Fibroblast of the conjunctiva (primary cell): ENCODE data around the gene UGGT1.
A peak's percentile ranks its signal among the peaks of the same experiment; 100 is the strongest.
"Not testable (repeated sequence)": the region's sequence is repeated elsewhere in the genome, so short reads cannot be mapped to it uniquely, and the experiment has no call there.

ENCODE experiments used
- DNase-seq: peaks from one replicate; pipeline ENCODE4 v3.0.0-alpha.2; 2010; ENCODE audit warnings: low read depth

UGGT1 gene

DNA sequence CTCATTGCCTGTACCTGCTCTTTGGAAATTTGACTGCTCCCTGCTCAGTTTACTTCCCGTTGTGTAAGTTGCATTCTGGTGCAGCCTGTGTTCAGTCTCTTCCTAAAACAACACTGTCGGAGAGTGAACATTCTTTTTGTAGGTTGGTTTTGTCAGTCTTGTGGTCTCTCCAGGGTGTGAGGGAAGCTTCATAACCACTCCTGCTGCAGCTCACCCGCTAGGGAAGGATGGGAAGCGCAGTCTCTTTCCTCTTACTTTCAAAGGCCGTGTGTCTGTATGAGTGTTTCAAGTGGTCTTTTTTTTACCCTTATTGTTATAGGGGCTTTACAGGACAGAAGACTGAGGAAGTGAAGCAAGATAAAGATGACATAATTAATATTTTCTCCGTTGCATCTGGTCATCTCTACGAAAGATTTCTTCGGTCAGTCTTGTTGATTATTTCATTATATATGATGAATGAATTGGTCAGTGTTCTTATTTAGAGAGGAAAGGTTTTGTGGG, 87.2 kb downstream of the UGGT1 start:
- DNase-seq: no peak

DNA sequence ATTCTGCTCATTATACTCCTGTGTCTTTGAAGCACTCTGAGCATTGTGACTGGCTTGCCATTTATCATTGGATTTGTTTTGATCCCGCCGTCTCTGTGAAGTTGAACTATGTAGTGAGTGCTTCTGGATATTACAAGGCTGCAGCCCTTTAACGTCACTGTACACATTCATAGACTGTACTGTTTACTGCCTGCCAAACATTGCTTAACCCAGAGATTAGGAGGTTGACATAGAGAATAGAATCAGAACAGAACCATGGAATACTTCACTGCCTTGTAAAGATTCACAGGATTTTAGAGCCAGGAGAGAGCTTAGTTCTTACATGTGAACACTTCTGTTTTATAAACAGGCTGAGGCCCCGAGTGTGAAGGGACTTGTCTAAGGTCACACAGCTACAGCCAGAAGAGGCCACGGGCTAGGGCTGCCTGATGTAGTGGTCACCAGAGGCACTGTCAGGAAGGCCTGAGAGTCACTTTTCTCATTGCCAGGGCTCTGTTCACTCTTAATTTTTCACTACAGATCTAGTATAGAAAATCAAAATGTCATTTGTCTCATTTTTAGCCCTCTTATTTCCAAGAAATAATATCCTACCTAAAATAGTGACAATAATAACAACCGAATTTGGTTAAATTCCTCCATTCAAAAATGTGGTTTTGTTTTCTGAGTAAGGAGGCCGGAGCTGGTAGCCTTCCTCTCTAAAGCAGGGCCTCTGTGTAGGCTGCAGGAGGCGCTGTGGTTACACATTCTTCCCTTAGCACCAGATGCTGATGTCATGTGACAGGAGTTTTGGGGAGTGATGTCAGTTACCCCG, 87.9 kb downstream of the UGGT1 start:
- DNase-seq: peak; percentile 74

DNA sequence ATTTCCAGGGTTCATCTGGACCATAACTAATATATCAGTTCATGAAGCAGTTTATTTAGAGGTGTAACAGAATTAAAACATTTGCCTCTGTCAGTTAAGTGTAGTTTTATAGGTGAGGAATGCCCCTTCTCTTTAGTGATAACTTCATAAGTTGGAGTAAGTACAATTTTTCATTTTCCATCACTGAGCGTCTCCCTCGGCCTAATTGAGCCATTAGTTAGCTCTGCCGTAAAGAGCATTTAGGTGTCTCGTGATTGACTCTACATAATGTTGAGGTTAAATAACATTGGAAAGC, 88.4 kb downstream of the UGGT1 start:
- no peak for DNase-seq

DNA sequence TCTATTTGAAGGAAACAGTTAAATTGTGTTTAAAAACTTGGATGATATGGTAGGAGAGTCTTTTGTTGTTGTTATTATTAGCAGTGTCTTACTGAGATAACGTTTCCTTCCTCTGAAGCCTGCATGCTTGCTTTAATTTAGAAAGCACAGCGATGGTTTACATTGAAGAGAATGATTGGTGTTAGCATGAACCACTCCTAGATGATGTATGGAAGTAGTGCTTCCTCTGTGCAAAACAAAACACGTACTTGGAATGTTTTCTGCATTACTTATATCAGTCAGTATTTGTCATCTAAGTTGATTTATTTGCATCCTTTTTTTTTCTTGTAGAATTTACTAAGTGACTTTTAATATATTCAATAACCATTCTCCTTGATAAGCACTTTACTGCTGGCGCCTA, 89.0 kb downstream of the UGGT1 start:
- no peak for DNase-seq

DNA sequence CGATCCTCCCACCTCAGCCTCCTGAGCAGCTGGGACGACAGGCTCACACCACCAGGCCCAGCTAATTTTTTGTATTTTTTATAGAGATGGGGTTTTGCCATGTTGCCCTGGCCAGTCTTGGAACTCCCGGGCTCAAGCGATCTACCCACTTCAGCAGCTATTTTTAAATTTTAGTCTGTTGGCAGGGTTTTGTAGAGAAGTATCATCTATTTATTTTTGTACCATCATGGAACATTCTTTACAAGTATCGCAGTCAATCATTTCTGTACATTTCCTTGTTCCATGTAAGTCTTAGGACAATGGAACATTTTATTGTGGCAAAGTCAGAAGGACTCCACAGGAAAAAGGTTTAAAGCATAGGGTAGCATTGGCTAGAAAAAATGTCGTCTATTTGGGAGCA, 94.6 kb downstream of the UGGT1 start:
- DNase-seq: no peak

DNA sequence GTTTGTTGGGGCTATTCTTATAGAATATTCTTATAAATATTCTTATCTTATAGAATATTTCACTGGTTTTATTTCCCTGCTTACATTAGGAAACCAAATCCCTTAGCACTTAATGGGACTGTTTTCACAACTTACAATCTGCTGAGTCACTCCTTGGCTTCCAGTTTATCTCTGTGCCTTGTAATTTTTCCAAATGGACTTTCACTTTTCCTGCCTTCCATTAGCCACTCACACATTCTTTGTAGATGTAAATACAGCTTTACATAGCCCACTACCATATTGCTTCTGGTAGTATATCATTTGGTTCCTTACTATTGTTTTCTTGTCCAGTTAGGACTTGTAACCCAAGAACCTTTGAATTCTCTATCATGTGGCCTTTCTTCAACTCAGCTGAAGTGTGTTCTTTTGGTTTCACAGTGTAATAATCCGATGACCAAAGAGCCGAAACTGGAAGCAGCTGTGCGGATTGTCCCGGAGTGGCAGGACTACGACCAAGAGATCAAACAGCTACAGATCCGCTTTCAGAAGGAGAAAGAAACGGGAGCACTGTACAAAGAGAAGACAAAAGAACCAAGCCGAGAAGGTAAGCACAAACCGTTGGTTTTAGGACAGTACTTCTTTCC, 96.1 kb downstream of the UGGT1 start:
- peak; percentile 50 for DNase-seq

DNA sequence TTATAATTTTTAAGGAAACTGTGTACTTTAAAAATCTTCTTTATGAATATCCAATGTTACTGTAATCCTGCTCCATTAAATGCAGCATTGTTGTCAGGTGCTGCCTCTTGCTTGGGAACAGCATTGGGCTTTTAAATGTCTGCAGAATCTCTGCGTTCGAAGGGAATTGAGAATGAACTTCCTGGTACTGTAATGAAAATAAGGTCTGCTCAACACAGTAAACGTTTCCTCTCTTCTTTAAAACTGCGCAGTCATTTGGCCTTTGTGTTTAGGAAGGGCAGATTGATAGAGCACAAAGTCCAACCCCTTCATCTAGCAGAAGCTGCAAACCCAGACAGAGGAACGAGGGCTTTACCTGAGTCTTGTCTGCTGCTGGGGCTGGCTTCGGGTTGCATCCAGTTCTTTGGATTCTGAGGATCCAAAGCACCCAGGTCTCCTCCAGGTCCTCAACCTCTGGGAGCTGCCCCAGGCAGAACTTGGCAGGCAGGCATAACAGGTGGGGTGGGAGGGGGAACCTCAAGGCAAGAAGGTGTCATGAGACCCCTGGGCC, 104.5 kb downstream of the UGGT1 start:
- DNase-seq: no peak

DNA sequence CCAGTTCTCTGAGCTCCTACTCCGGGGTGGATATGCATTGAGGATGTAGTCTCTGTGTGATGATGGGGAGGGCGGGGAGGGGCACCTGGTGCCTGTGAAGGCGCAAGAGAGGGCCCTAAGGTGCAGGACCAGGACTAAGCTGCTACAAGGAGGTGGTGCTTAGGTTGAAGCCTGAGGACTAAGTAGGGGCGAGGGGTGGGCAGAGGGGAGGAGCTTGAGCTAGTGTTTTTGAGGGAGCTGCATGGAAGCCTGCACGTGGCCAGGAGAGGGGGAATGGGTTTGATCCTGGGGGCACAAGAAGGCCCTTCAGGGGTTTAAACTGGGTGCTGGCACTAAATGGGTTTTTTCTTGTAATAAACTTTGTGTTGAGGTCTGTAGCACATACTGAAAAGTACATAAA, 105.0 kb downstream of the UGGT1 start:
- no peak for DNase-seq

DNA sequence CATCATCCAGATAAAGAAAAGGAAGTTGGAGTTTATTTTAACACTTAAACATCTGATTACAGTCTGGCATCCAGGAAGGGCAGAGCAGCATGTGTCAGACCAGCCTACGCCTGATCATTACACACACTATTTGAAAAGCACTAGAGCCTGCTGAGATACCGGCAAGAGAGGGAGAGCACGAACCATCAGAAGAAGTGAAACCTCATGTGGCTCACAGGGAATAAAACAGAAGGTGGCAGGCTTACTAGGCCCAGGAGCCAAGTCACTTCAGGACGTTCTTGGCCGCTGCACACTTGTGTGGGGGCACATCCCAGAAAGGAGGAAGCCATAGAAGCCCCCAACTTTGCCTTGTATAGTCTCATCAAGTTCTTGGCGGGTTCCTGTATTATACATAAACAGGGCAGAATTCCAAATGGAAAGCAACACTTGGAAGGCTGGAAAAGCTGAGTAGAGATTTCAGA, 105.5 kb downstream of the UGGT1 start:
- DNase-seq: no peak

DNA sequence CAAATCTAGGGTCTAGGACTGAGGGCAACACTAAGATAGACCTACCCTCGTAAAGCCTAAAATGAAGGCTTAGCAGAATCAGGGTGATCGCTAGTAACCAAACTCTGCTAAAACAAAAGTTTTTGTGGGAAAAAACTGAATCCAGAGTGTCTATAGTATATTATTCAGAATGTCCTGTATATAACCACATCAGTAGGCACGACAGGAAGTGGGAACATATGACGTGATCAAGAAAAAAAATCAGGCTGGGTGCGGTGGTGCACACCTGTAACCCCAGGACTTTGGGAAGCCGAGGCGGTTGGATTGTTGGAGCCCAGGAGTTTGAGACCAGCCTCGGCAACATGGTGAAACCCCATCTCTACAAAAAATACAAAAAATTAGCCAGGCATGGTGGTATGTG, 106.1 kb downstream of the UGGT1 start:
- DNase-seq: no peak

DNA sequence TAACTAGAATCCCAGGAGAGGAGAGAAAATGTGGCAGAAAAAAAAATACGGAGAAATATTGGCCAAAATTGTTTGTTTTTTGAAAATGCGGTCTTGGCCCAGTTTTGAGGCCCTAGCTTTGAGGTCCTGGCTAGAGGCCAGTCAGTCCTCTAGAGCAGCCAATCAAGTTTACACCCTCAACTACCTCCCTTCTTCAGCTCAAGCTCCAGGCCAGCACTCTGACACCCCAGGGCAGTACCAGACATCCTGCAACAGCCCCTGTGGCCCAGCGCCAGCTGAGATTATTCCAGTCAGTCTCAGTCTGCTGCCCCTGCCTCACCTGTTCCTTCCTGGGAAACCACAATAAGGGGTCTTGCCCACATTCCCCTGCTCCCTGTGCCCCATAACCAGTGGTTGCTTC, 107.7 kb downstream of the UGGT1 start:
- no peak for DNase-seq

DNA sequence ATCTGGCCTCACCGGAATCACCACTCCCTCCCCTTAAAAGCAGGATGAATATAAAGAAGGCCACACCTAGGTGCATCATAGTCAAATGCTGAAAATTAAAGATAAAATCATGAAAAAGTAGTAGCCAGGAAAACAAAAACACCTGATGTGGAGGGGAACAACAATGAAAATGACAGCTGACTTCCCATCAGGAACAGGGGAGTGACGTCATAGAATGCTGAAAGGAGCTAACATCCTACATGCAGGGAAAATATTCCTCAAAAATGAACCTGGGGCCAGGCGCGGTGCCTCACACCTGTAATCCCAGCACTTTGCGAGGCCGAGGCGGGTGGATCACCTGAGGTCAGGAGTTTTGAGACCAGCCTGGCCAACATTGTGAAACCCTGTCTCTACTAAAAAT, 108.1 kb downstream of the UGGT1 start:
- DNase-seq: no peak

DNA sequence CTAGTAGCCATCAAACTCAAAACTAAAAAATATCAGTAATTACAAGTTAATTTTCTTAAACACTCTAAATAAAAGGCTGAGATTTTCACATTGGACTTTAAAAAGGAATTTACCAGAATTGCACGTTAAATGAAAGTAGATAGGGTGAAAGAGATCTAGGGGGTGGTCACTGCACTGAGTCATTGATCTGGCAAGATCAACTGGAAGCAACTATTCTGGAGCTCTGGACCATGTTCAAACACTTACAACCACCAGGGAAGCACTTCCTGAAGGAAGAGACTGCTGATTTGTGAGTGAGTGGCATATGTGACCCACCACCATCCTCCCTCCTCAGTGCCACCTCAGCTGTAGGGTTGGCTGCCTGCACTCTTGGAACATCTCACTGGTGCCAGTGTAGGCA, 111.8 kb downstream of the UGGT1 start:
- no peak for DNase-seq

DNA sequence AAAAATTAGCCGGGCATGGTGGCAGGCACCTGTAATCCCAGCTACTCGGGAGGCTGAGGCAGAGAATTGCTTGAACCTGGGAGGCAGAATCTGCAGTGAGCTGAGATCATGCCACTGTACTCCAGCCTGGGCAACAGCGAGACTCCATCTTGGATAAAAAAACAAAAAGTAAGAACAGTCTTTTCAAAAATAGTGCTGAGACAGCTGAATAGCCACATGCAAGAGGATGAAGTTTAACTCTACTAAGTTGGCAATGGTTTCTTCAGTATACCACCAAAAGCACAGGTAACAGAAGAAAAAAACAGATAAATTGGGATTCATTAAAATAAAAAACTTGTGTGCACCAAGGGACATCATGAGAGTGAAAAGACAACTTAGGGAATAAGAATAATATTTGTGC, 115.2 kb downstream of the UGGT1 start:
- DNase-seq: no peak

DNA sequence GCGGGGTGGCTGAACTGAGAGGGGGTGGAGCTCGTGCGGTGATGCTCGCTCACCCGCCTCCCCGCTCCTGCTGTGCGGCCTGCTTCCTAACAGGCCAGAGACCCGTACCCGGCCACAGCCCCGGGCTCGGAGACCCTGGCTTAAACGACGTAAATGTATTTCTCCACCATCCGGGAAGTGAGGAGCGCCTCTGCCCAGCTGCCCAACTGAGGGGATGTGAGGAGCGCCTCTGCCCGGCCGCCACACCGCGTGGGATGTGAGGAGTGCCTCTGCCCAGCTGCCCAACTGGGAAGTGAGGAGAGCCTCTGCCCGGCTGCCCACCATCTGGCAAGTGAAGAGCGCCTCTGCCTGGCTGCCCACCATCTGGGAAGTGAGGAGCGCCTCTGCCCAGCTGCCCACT, 117.0 kb downstream of the UGGT1 start:
- DNase-seq: no peak

DNA sequence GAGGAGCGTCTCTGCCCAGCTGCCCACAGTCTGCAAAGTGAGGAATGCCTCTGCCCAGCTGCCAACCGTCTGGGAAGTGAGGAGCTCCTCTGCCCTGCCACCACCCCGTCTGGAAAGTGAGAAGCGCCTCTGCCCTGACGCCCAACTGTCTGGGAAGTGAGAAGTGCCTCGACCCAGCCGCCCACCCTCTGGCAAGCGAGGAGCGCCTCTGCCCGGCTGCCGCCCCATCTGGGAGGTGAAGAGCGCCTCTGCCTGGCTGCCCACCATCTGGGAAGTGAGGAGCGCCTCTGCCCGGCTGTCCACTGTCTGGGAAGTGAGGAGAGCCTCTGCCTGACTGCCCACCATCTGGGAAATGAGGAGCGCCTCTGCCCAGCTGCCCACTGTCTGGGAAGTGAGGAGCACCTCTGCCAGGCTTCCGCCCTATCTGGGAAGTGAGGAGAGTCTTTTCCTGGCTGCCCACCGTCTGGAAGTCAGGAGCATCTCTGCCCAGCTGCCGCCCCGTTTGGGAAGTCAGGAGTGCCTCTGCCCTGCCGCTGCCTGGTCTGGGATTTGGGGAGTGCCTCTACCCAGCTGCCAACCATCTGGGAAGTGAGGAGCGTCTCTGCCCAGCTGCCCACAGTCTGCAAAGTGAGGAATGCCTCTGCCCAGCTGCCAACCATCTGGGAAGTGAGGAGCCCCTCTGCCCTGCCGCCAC, 117.8 kb downstream of the UGGT1 start:
- DNase-seq: not testable (repeated sequence)

DNA sequence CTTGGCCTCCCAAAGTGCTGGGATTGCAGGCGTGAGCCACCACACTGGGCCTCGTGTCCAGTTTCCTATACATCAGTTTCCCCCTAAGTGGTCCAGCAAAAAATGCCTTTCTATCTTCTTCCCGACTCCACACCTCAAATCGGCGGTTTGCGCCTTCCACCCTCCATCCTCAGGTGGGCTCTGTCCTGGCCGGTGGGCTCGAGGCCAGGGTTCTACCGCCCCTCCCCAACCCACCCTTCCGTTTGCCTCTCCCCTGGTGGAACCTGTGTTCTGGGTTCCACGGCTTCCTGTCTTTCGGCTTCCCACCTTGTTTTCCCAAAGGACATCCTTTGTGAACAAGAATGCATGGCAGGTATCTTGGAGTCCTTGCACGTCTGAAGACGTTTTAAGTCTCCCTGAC, 123.3 kb downstream of the UGGT1 start:
- DNase-seq: no peak

DNA sequence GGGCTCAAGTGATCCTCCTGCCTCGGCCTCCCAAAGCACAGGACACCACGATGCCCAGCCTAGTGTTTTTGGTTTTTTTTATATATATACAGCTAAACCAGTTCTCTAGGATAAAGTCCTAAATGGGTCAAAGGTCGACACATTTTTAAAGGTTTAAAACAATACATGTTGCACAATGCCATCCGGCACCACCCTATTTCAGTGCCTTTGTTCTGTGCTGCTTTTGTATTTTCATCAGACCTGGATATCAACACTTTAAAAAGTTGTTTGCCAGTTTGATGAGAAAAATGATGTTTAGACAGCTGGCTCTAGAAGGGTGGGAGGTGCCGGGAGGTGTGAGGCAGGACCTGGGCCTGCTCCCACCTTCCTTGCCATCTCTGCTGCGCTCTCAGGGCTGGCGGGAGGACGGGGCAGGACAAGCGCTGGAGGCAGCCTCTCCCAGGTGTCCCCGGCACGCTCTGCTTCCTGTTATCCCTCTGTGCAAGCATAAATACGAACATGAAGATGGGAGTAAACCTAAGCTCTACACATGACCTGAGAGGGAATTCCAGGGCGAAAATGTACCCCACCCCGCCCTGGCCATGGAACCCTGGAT, 124.0 kb downstream of the UGGT1 start:
- no peak for DNase-seq

DNA sequence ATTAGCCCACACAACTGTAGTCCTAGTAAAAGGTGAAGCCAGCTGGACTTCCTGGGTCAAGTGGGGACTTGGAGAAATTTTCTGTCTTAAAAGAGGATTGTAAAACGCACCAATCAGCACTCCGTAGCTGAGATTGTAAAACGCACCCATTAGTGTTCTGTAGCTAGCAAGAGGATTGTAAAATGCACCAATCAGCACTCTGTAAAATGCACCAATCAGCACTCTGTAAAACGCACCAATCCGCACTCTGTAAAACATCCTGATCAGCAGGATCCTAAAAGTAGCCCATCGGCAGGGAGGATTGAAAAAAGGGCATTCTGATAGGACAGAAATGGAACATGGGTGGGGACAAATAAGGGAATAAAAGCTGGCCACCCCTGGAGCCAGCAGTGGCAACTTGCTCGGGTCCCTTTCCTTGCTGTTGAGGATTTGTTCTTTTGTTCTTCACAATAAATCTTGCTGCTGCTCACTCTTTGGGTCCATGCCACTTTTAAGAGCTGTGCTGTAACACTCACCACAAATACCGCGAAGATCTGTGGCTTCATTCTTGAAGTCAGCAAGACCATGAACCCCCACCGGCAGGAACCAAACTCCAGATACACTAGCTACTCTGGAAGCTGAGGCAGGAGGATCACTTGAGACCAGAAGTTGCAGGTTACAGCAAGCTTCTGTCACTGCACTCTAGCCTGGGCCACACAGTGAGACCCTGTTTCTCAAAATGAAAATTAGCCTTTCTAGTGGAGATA, 125.1 kb downstream of the UGGT1 start:
- no peak for DNase-seq

DNA sequence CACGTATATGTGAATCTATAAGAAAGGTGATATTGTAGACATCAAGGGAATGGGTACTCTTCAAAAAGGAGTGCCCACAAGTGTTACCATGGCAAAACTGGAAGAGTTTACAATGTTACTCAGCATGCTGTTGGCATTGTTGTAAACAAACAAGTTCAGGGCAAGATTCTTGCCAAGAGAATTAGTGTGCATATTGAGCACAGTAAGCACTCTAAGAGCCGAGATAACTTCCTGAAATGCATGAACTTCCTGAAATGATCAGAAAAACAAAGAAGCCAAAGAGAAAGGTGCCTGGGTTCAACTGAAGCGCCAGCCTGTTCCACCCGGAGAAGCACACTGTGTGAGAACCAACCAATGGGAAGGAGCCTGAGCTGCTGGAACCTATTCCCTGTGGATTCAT, 126.7 kb downstream of the UGGT1 start:
- DNase-seq: no peak

DNA sequence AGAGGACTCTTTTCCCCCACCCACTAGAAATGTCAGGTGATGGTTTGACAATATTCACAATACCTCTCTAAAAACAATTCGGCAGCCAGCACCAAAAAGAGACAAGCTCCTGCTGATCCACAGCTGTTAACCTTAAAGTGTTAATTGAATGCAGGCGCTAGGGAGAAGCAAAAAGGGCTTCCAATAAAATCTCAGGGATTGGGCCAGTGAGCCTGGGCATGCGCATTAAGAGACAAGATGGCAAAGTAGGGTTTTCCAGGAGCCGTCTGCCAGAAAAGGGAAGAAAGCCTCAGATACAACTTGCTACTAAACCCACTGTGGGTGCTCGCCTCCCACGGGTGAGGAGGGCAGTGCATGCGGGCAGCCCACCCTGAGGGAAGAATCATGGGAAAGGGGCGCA, 128.9 kb downstream of the UGGT1 start:
- no peak for DNase-seq

DNA sequence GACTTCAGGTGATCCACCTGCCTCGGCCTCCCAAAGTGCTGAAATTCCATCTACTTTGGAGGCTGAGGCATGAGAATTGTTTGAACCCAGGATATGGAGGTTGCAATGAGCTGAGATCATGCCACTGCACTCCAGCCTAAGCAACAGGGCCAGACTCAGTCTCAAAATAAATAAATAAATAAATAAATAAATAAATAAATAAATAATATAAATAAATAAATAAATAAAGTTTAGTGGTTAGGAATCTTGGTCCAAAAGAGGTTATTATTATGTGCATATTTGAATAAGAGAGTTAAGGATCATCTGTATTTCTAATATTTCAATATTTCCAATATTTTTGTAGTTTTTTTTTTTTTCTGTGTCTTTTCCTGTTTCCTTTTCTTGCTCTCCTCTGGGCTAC, 136.9 kb downstream of the UGGT1 start:
- no peak for DNase-seq
